ENCODE measurements around the gene KRTAP19-1. TPM values are rescaled to one million over a fixed set of nuclear protein-coding genes. Genes with fewer than 3 reads are reported as not detected.

KRTAP19-1 gene
- polyA plus RNA-seq, 2 donors: not detected

DNA sequence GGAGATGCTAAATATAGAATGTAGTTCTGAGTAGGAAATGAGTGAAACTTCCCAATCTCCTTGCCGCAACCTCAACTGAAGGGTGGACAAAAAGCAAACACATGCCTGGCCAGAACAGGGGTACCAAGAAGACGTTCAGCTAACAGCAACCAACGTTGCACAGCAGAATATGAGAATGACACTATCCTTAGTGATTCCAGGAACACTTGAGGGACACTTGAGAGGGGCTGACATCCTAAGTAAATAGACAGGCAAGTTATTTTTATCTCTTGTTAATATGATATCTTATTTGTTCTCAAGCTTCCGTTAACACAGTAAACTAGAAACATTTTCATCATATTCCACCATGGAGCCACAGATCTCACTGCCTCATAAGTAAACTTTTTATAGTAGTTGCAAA lies 908 bp downstream of the KRTAP19-1 start:
- Histone ChIP-seq H3K27ac (ENCODE audit: low read depth in 2 of 2, low read length in 1 of 2) (no peak overlapping the region), H3K36me3 (ENCODE audit: control insufficient read depth in 2 of 2, insufficient read depth in 2 of 2, low read length in 1 of 2) (no peaks in the 10 kb centered on the region)
- 71 to 72% methylated on average over 4 of the region's 4 CpGs for WGBS, 2 donors

GRCh38 chr21:30478004-30478403 lies 2.2 kb downstream of the KRTAP19-1 start:
- H3K36me3 ChIP-seq (ENCODE audit: control insufficient read depth in 2 of 2, insufficient read depth in 2 of 2, low read length in 1 of 2): no peaks in the 10 kb centered on the region
- H3K27me3 ChIP-seq (ENCODE audit: control insufficient read depth in 1 of 2, insufficient read depth in 2 of 2, low read length in 2 of 2): no peaks in the 10 kb centered on the region
- H3K9me3 ChIP-seq (ENCODE audit: control insufficient read depth in 2 of 2, insufficient read depth in 1 of 2, low read depth in 1 of 2, low read length in 1 of 2): peaks cover 2 to 4% of the 10 kb centered on the region in 2 donors
- 22 to 38% methylated on average over 3 of the region's 3 CpGs for WGBS, 2 donors
- H3K27ac ChIP-seq (ENCODE audit: low read depth in 2 of 2, low read length in 1 of 2): no peak overlapping the region
- no peaks in the 10 kb centered on the region for H3K4me1 ChIP-seq (ENCODE audit: control insufficient read depth in 2 of 2, insufficient read depth in 2 of 2, low read length in 1 of 2)
- H3K4me3 ChIP-seq (ENCODE audit: low read depth in 1 of 2, low read length in 2 of 2): no peak overlapping the region

More for the DNA sequence above, 908 bp downstream of the KRTAP19-1 start:
- Histone ChIP-seq H3K4me1 (ENCODE audit: control insufficient read depth in 2 of 2, insufficient read depth in 2 of 2, low read length in 1 of 2) (no peaks in the 10 kb centered on the region), H3K27me3 (ENCODE audit: control insufficient read depth in 1 of 2, insufficient read depth in 2 of 2, low read length in 2 of 2) (no peaks in the 10 kb centered on the region), H3K9me3 (ENCODE audit: control insufficient read depth in 2 of 2, insufficient read depth in 1 of 2, low read depth in 1 of 2, low read length in 1 of 2) (peaks cover 2 to 4% of the 10 kb centered on the region in 2 donors), H3K4me3 (ENCODE audit: low read depth in 1 of 2, low read length in 2 of 2) (no peak overlapping the region)

DNA sequence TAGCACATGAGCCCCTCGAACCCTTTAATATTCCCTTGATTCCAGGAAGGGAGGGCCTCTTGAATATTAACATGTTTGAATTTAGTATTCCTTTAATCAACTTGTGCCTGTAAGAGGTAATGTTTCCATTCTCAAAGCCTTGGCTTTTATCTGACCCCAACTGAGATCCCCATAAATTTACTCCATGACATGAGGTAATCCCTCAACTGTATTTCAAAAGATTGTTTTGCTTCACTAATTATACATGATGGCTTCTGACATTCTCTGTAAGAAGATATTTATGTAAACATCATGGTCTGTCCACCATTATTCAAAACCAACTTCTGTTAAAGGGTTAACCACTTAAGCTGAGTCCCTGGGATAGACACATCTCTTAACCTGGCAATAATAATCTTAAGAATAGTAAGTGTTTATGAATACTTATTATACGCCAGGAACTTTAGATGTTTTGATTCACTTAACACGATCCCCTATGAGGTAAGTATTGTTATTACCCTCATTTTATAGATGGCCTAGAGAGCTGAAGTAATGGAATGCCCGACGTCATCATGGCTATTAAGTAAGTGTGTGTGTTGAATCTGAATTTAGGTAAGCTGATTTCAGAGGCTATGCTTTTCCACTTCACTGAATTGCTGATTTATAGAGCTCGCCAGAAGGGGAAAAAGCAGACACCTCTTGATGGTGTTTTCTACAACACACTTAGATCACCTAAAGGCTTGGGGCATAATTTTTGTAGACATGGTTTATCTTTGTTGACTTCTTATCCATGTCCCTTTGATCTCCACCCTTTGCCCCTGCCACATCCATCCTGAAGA lies 11.1 kb downstream of the KRTAP19-1 start:
- 56 to 61% methylated on average over 6 of the region's 6 CpGs for WGBS, 2 donors
- Histone ChIP-seq H3K36me3 (ENCODE audit: control insufficient read depth in 2 of 2, insufficient read depth in 2 of 2, low read length in 1 of 2) (no peaks in the 10 kb centered on the region), H3K4me3 (ENCODE audit: low read depth in 1 of 2, low read length in 2 of 2) (no peak overlapping the region), H3K27me3 (ENCODE audit: control insufficient read depth in 1 of 2, insufficient read depth in 2 of 2, low read length in 2 of 2) (no peaks in the 10 kb centered on the region), H3K9me3 (ENCODE audit: control insufficient read depth in 2 of 2, insufficient read depth in 1 of 2, low read depth in 1 of 2, low read length in 1 of 2) (no peaks in the 10 kb centered on the region), H3K27ac (ENCODE audit: low read depth in 2 of 2, low read length in 1 of 2) (no peak overlapping the region), H3K4me1 (ENCODE audit: control insufficient read depth in 2 of 2, insufficient read depth in 2 of 2, low read length in 1 of 2) (no peaks in the 10 kb centered on the region)

- no peaks in the 10 kb centered on the region for H3K4me1 ChIP-seq (ENCODE audit: control insufficient read depth in 2 of 2, insufficient read depth in 2 of 2, low read length in 1 of 2)
- no peaks in the 10 kb centered on the region for H3K9me3 ChIP-seq (ENCODE audit: control insufficient read depth in 2 of 2, insufficient read depth in 1 of 2, low read depth in 1 of 2, low read length in 1 of 2)
- 55 to 68% methylated on average over 3 of the region's 3 CpGs for WGBS, 2 donors
- H3K27ac ChIP-seq (ENCODE audit: low read depth in 2 of 2, low read length in 1 of 2): no peak overlapping the region
- H3K27me3 ChIP-seq (ENCODE audit: control insufficient read depth in 1 of 2, insufficient read depth in 2 of 2, low read length in 2 of 2): no peaks in the 10 kb centered on the region
- no peaks in the 10 kb centered on the region for H3K36me3 ChIP-seq (ENCODE audit: control insufficient read depth in 2 of 2, insufficient read depth in 2 of 2, low read length in 1 of 2)
- H3K4me3 ChIP-seq (ENCODE audit: low read depth in 1 of 2, low read length in 2 of 2): no peak overlapping the region
Measured at GRCh38 chr21:30463713-30464112, 16.5 kb downstream of the KRTAP19-1 start.

DNA sequence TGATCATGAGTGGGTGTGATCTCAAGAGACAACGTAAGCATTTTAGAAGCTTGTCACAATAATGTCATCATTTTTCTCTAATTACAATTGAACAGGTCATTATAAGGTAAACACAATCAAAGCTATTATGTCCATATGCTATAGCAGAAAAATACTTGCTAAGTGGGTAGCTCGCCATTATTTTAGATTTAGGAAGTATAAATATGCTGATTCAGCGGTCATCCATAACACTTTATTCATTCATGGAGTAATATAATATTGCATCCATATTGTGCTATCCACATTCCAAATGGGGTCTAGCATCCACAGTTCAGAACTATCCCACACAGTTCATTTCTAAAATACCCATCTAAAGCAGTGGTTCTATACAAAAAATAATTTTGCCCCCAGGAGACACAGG lies 31.7 kb downstream of the KRTAP19-1 start:
- Histone ChIP-seq H3K4me3 (ENCODE audit: low read depth in 1 of 2, low read length in 2 of 2) (no peak overlapping the region), H3K9me3 (ENCODE audit: control insufficient read depth in 2 of 2, insufficient read depth in 1 of 2, low read depth in 1 of 2, low read length in 1 of 2) (no peaks in the 10 kb centered on the region), H3K27me3 (ENCODE audit: control insufficient read depth in 1 of 2, insufficient read depth in 2 of 2, low read length in 2 of 2) (no peaks in the 10 kb centered on the region), H3K27ac (ENCODE audit: low read depth in 2 of 2, low read length in 1 of 2) (no peak overlapping the region), H3K36me3 (ENCODE audit: control insufficient read depth in 2 of 2, insufficient read depth in 2 of 2, low read length in 1 of 2) (no peaks in the 10 kb centered on the region), H3K4me1 (ENCODE audit: control insufficient read depth in 2 of 2, insufficient read depth in 2 of 2, low read length in 1 of 2) (no peaks in the 10 kb centered on the region)
- WGBS, 2 donors: 82 to 86% methylated on average over 3 of the region's 3 CpGs

- no peaks in the 10 kb centered on the region for H3K9me3 ChIP-seq (ENCODE audit: control insufficient read depth in 2 of 2, insufficient read depth in 1 of 2, low read depth in 1 of 2, low read length in 1 of 2)
- H3K4me3 ChIP-seq (ENCODE audit: low read depth in 1 of 2, low read length in 2 of 2): no peak overlapping the region
- WGBS, 2 donors: 30 to 45% methylated on average over 4 of the region's 4 CpGs
Measured at GRCh38 chr21:30447056-30447455, 33.1 kb downstream of the KRTAP19-1 start.

GRCh38 chr21:30444204-30444603 lies 36.0 kb downstream of the KRTAP19-1 start:
- Histone ChIP-seq H3K27ac (ENCODE audit: low read depth in 2 of 2, low read length in 1 of 2) (no peak overlapping the region), H3K36me3 (ENCODE audit: control insufficient read depth in 2 of 2, insufficient read depth in 2 of 2, low read length in 1 of 2) (no peaks in the 10 kb centered on the region), H3K9me3 (ENCODE audit: control insufficient read depth in 2 of 2, insufficient read depth in 1 of 2, low read depth in 1 of 2, low read length in 1 of 2) (no peaks in the 10 kb centered on the region), H3K27me3 (ENCODE audit: control insufficient read depth in 1 of 2, insufficient read depth in 2 of 2, low read length in 2 of 2) (no peaks in the 10 kb centered on the region), H3K4me3 (ENCODE audit: low read depth in 1 of 2, low read length in 2 of 2) (no peak overlapping the region), H3K4me1 (ENCODE audit: control insufficient read depth in 2 of 2, insufficient read depth in 2 of 2, low read length in 1 of 2) (no peaks in the 10 kb centered on the region)
- WGBS, 2 donors: 41 to 53% methylated on average over 1 of the region's 1 CpG

More at GRCh38 chr21:30447056-30447455, 33.1 kb downstream of the KRTAP19-1 start:
- Histone ChIP-seq H3K27me3 (ENCODE audit: control insufficient read depth in 1 of 2, insufficient read depth in 2 of 2, low read length in 2 of 2) (no peaks in the 10 kb centered on the region), H3K4me1 (ENCODE audit: control insufficient read depth in 2 of 2, insufficient read depth in 2 of 2, low read length in 1 of 2) (no peaks in the 10 kb centered on the region), H3K27ac (ENCODE audit: low read depth in 2 of 2, low read length in 1 of 2) (no peak overlapping the region), H3K36me3 (ENCODE audit: control insufficient read depth in 2 of 2, insufficient read depth in 2 of 2, low read length in 1 of 2) (no peaks in the 10 kb centered on the region)

DNA sequence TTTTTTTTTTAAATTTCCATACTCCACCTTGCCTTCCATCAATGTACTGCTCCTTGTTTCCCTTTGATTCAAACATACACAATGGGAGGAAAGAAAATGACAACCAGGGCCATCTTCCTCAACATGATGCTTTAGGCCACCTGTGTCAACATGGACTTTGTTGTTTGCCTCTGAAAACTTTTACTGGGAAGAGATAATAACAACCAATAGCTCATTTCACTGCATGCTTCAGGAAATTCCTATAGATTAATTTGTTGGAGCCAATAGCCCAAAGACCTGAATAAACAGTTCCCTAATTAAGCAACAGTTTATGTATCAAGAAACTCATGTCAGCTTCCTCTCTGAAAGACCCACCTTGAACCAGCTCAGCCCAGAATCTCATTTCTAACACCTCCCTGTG lies 36.9 kb downstream of the KRTAP19-1 start:
- Histone ChIP-seq H3K4me1 (ENCODE audit: control insufficient read depth in 2 of 2, insufficient read depth in 2 of 2, low read length in 1 of 2) (no peaks in the 10 kb centered on the region), H3K9me3 (ENCODE audit: control insufficient read depth in 2 of 2, insufficient read depth in 1 of 2, low read depth in 1 of 2, low read length in 1 of 2) (no peaks in the 10 kb centered on the region), H3K36me3 (ENCODE audit: control insufficient read depth in 2 of 2, insufficient read depth in 2 of 2, low read length in 1 of 2) (no peaks in the 10 kb centered on the region), H3K27me3 (ENCODE audit: control insufficient read depth in 1 of 2, insufficient read depth in 2 of 2, low read length in 2 of 2) (no peaks in the 10 kb centered on the region), H3K4me3 (ENCODE audit: low read depth in 1 of 2, low read length in 2 of 2) (no peak overlapping the region), H3K27ac (ENCODE audit: low read depth in 2 of 2, low read length in 1 of 2) (no peak overlapping the region)

DNA sequence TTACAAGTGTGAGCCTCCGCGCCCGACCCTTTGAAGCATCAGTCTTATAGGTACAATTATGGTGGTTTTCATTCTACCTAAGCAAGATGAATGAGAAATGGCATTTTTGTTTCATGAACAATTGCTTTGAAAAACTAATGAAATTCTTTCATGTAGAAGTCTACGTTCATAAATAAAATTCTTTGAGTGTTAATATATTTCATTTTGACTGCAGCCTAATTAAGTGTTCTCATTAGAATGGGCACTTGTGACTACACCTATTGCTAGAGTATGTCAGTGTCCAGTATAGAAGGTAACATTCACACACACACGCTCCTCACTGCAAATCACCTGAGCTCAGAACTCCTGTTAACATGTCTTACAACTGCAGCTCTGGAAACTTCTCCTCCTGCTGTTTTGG lies 40.2 kb downstream of the KRTAP19-1 start, which contains the start of gene KRTAP15-1:
Gene KRTAP15-1 (plus strand): TSS at position 301 of the 400 bp plus-strand sequence. CDS start 53 bp downstream, at position 354.
- Histone ChIP-seq H3K4me1 (ENCODE audit: control insufficient read depth in 2 of 2, insufficient read depth in 2 of 2, low read length in 1 of 2) (no peaks in the 10 kb centered on the region), H3K36me3 (ENCODE audit: control insufficient read depth in 2 of 2, insufficient read depth in 2 of 2, low read length in 1 of 2) (no peaks in the 10 kb centered on the region), H3K4me3 (ENCODE audit: low read depth in 1 of 2, low read length in 2 of 2) (no peak within 1 kb of the TSS), H3K27me3 (ENCODE audit: control insufficient read depth in 1 of 2, insufficient read depth in 2 of 2, low read length in 2 of 2) (no peaks in the 10 kb centered on the region), H3K27ac (ENCODE audit: low read depth in 2 of 2, low read length in 1 of 2) (no peak within 1 kb of the TSS), H3K9me3 (ENCODE audit: control insufficient read depth in 2 of 2, insufficient read depth in 1 of 2, low read depth in 1 of 2, low read length in 1 of 2) (no peaks in the 10 kb centered on the region)
- WGBS, 2 donors: 91 to 92% methylated on average over 5 of the region's 5 CpGs

- no peaks in the 10 kb centered on the region for H3K27me3 ChIP-seq (ENCODE audit: control insufficient read depth in 1 of 2, insufficient read depth in 2 of 2, low read length in 2 of 2)
Measured at GRCh38 chr21:30437010-30437565, 43.1 kb downstream of the KRTAP19-1 start.

More at GRCh38 chr21:30437010-30437565, 43.1 kb downstream of the KRTAP19-1 start:
- Histone ChIP-seq H3K4me1 (ENCODE audit: control insufficient read depth in 2 of 2, insufficient read depth in 2 of 2, low read length in 1 of 2) (no peaks in the 10 kb centered on the region), H3K36me3 (ENCODE audit: control insufficient read depth in 2 of 2, insufficient read depth in 2 of 2, low read length in 1 of 2) (no peaks in the 10 kb centered on the region), H3K9me3 (ENCODE audit: control insufficient read depth in 2 of 2, insufficient read depth in 1 of 2, low read depth in 1 of 2, low read length in 1 of 2) (no peaks in the 10 kb centered on the region), H3K27ac (ENCODE audit: low read depth in 2 of 2, low read length in 1 of 2) (no peak overlapping the region), H3K4me3 (ENCODE audit: low read depth in 1 of 2, low read length in 2 of 2) (no peak overlapping the region)
- WGBS, 2 donors: 70% methylated on average over 3 of the region's 3 CpGs

Data from esophagus (tissue), 2 donors.